ENCODE measurements around the gene TMEM59L.

Gene TMEM59L

GRCh38 chr19:18609717-18610051 is 3.0 kb upstream of the TMEM59L start:
- DNase-seq: no peak

DNA sequence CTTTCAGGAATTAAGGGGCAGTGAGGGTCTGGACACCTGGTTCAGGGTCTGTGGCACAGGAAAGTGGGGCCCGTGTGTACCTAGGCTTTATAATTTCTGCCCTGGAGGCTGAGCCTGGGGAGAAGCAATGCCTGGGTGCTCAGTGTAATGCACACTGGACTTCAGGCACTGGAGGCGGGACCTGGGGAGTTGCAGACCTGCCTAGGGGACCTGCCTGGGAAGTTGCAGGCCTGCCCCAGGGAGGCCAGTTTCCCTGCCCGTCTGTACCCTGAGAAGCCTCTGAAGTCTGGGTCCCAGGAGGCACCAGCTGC is 2.5 kb upstream of the TMEM59L start:
- no peak for DNase-seq

DNA sequence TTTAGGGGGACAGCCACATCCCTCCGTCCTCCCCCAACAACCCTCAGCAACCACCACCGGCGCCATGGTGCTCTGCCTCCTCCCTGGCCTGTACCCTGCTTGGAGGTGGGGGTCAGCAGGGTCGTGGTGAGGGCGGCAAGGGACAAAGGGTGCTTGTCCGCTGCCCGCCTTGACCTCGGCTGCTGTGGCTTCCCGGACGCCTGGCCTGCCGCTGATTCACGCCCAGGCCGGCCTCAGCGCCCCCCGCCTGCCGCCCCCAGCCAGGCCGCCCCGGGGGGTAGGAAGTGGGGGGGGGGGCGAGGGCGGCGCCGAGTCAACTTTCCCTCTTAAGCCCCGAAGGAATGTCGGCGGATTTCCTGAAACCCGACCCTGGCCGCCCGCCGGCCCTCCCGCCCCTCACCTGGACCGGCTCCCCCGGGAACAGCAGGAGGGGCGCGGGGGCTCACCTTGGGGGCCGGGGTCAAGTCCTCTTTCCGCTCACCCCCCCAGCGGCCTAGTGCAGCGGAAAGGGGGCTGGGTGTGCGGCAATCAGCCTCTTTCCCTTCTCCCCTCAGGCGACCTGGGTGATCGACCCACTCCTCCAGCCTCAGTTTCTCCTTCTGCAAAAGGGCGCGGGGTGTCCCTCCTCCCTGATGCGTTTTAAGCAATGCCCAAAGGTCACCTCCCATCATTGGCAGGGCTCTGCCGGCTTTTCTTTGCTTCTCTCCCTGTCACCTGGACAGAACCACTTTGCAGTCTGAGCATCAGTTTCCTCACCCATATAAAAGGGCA is 1.9 kb upstream of the TMEM59L start:
- no peak for DNase-seq

DNA sequence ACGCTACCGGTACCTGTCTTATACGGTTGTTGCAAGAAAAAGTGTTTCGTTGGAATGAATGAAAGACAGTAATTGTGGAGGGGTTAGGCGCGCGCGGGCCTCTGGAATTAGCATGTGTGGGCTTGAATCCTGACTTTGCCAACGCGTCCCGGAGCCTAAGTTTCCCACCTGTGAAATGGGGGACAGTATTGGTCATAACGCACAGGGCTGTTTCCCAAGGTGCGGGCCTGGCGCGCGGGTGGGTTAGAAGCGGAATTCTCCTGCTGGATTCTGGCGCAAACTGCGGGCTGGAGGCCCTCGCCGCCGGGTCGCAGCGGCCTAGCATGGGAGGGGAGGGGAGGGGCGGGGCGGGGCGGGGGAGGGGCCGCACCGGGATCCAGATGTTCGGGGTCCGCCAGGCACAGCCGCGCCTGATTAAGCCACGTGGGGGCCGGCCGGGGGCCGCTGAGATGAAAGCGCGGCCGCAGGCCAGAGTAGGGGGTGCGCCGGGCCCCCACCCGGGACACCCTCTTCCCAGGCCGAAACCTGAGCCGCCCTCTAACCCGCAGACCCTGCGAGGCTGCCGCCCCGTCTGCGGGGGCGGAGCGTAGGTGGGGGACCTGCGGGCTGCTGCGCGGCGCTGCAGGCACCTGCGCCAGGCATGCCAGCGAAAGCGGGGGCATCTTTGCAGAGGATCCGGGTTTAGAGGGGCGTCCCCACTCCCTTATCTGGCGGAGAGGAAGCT is 1.2 kb upstream of the TMEM59L start:
- no peak for DNase-seq

DNA sequence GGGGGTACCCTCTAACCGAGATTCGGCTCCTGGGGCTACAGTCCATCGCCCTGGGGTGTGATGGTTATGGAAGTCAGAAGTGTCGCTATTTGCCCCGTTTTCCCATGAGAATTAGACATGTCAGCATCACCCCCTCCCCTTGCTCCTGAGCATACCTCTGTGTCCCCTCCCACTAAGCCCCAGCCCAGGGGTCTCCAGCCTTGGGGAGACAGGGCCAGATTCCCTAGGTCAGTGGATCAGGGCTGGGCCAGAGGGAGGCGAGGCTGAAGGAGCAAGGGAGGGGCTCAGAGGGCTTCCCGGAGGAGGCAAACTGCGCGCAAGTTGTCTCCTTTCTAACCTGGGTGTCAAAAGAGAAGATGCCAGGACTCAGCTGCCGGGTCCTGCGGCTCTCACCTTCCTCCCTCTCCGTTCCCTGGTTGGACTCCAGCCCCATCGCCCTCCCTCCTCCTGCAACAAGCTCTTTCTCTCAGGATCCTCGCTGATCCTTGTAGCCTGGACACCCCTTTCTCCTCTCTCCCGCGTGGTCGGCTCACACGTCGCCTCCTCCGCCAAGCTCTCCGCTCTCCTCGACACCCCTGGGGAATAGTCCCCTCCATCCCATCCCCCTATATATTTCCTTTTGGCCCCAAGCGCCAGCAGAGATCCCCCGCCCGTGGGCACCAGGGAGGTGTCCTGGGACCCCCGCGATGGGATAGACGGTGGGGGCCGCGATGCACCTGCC is 459 bp upstream of the TMEM59L start:
- no peak for DNase-seq

DNA sequence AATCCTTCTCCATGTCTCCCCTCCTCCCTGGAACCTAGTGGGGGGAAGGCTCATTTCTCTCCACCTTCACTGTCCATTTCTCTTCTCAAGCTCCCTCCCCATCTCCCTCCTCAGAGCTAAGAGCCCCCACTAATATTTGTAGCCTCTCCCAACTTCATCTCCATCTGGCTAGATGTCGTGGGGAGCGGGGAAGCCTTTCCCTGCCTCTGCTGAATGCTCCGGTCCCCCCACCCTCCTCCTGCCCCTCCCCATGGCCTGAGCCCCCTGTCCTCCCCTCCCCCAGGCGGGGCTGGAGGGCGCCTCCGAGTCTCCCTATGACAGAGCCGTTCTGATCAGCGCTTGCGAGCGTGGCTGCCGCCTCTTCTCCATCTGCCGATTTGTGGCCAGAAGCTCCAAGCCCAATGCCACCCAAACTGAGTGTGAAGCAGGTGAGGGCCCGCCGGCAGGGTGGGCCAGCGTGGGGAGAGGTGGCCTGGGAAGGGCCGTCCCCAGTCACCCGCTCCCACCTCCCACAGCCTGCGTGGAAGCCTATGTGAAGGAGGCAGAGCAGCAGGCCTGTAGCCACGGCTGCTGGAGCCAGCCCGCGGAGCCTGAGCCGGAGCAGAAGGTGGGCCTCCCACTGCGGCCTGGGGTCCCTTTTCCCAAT is 1.0 kb downstream of the TMEM59L start:
- no peak for DNase-seq

GRCh38 chr19:18616023-18616422 is 3.4 kb downstream of the TMEM59L start:
- no peak for DNase-seq

GRCh38 chr19:18617562-18617961 is 4.9 kb downstream of the TMEM59L start:
- DNase-seq: no peak

DNA sequence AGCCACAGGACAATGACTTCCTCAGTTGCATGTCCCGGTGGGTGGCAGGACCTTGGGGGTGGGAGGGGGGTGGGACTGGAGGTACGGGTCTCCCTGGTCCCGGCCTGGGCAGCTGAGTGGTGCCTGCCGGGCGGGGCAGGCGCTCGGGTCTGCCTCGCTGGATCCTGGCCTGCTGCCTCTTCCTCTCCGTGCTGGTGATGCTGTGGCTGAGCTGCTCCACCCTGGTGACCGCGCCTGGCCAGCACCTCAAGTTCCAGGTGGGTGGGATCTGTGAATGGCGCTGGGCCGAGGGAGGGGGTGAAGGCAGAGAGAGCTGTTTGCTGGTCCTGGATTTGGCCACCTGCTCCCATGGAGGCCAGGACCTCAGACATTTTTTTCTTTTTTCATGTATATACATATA is 5.6 kb downstream of the TMEM59L start:
- DNase-seq: no peak

- no peak for DNase-seq
These were observed 7.6 kb downstream of the TMEM59L start for GRCh38 chr19:18620311-18620710.

- DNase-seq: no peak
These were observed 8.2 kb downstream of the TMEM59L start for GRCh38 chr19:18620902-18621301.

DNA sequence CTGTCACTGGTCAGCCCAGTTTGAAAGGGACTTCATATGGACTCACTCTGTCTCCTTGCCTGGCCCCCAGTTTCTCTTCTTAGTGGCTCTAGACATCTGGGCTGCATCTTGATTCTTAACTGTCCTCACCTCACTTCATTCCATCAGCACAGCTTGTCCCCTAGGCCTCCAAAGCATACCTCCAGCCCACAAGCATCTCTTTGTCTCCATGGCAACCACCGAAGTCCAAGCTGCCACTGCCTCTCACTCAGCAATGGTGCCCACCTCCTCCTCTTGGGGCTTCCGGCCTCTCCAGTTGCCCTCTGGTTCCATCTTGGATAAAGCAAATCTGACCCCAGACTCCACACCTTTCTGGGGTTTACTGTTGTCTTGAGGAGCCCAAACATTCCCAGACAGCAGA is 14.2 kb downstream of the TMEM59L start:
- DNase-seq: no peak

DNA sequence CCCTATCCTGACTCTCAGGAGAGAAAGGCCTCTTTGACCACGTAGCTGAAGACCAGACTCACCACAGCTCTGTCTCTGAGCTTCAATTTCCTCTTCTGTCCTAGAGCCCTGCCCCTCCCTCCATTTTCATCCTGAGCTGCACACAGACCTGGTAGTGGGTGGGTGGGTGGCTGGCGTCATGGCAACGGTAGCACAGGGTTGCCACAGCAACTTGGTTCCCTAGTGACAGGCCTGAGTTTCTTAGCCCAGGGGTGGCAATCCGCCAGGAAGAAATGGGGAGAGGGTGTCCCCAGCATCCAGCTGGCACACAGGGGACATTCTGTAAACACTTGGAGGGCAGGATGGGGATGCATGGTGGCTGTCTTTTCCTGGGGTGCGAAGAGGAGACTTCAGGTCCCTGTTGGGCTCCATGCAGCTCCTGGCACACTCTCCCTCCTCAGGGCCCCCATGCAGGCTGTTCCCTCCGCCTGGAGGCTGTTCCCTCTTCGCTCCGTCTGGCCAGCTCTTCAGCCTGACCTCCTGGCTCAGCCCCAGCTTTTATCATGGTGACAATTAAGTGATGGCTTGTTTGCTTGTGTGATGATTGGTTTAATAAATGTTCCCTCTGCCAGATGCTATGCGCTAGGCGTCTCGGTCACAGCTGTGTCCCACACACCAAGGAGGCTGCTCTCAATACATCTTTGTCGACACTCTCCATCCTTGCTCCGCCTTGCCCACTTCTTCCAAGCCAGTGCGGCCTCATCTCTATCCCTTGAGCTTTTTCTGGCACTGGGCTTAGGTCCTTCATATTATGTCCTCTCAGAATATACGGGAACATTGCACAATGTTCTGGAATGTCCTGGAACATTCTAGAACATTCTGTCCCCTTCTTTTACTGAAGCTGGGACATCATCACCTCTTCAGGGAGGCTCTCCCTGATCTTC is 16.8 kb downstream of the TMEM59L start:
- DNase-seq: no peak

GRCh38 chr19:18633321-18633720 is 20.7 kb downstream of the TMEM59L start:
- DNase-seq: no peak

DNA sequence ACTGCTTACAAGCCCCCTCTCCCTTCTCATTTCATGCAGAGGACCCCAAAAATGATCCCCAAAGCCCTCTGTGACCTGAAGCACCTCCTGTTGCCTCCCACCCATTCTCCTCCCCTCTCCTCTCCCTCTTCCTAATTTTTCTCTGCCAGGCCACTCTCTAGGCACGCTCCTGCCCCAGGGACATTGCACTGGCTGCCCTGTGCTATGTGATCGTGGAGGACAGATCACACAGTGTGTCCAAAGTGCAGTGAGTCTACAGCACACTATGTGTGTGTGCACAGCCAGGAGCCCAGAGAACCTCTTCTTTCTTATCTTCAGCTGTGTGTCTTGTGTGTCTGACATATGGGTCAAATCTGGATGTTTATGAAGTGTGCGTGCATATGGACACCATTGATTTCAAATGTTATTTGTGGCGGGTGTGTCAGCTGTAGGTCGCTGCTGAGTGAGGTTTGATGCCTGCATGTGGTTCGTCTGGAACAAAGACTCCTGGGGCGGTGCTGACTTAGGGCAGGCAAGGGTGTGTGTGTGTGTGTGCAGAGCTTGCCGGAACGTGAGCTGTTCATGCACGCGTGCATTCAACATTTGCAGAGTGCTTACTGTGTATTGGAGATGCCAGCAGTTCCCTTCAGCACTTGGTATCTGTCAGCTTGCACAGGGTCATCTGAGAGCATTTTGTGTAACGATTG is 22.1 kb downstream of the TMEM59L start:
- no peak for DNase-seq

DNA sequence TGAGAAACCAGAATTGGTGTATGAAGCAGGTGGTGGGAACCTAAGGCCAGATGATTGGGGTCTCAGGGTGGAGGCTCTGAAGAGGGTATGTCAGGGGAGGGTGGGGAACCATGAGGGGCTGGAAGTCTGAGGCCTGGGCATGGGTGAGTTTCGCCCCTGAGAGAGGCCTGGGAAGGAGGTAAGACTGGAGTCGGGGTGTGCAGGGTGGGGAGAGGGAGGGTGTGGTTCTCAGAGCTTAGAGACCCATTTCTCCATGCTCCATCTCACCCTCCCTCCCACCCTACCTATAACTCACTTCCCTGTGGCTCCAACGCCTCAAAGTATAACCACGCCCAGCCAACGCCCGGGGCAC is 23.1 kb downstream of the TMEM59L start:
- no peak for DNase-seq

DNA sequence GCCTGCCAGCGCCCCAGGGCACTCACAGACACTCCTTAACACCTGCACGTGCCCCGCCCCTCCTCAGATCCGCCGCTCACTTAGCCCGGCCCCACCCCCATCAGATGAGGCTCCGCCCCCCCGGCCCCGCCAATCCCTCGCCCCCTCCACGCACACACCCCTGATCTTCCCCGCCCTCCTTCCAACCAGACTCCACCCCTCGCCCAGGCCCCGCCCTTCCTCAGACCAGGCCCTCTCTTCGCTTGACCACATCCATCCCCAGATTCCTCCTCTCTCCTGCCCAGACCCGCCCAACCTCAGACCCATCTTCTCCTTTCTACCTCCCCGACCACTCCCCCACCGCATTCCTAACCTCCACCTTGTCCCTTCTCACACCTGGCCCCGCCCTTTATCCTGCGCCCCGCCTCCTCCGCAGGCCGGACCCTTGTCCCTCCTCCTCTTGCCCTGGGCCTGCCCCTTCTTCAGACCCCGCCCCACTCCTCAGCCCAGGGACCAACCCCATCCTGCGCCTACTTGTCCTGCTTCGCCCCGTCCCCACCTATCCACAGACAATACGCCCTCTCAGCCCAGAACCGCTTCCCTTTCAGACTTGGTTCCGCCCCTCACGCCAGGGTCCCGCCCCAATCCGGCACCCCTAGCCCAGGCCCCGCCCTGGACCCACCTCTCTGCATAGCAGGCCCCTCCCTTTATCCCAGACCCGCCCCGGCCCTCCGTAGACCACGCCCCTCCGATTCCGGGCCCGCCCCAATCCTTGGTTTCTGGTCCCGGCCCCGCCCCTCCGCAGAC is 23.7 kb downstream of the TMEM59L start:
- DNase-seq: peak; percentile 96 to 100 (median 98)

- no peak for DNase-seq
These were observed 24.4 kb downstream of the TMEM59L start, which contains the start of gene KLHL26 for GRCh38 chr19:18636969-18637629. Gene KLHL26, plus strand, starts transcription at chr19:18637028. Its CDS starts 27 bp downstream, at chr19:18637055.

DNA sequence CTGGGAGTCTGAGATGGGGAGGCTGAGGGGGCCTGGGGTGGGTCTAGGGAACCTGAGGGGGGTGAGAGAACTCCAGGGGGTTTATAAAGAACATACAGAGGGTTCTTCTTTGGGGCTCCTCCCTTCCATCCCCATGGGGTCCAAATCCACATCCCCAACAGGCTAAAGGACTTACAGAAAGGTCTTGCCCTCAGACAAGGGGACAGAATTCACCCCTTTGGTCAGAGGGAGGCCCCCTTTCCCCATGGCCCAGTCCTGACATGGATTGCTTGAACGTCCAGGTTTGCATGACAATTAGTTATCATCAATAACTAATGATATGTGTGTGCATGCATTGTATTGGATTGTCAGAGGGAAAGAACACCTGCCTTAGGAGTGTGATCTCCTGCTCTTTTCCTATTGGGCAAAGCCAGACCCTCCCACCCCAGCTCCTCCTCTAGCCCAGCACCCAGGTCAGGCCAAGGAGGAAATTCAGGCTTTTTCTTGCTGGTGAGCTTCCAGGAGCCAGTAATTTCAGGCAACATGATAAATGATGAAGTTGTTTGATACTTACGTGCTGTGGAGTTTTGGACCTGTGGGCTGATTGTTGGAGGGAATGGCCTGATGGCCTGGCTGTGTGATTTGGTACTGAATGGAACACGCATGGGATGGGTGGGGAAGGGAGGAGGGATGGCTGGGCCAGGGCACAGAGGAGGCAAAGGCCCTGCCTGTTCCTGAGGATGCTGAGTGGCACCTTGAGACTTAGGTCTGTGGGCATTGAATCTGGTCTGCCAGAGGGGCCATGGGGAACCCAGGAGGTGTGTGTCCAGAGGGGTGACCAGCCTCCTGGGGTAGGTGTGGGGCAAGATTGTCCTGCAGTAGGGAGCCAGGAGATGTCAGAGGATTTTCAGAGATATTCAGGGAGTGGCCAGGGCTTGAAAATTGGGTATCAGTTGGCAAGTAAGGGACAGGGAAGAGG is 25.3 kb downstream of the TMEM59L start:
- no peak for DNase-seq

All from T-helper 1 cell (primary cell).